Gastroesophageal sphincter (tissue), 4 donors: ENCODE measurements around the gene TNFRSF13B. TPM values are rescaled to one million over a fixed set of nuclear protein-coding genes. Genes with fewer than 3 reads are reported as not detected.
"Not testable (repeated sequence)": the region's sequence is repeated elsewhere in the genome, so short reads cannot be mapped to it uniquely, and the experiment has no call there.

ENCODE experiments used
- ATAC-seq: fragments of 150-250 bp; one replicate; pipeline ENCODE4 v1.9.1; 2016; ENCODE audit warnings: mild to moderate bottlenecking, moderate library complexity
- H3K27ac ChIP-seq, 4 donors: fragments of 200-600 bp; sonication (generic) in 3 of 4; 1 replicate in 3 of 4; 2 replicates in 1 of 4; pipeline ENCODE4 v1.5.1; 2016 to 2019
- H3K27me3 ChIP-seq: fragments of 200-600 bp; sonication (generic); one replicate; pipeline ENCODE4 v1.5.1; 2019
- H3K36me3 ChIP-seq, 2 donors: fragments of 200-600 bp; sonication (generic); one replicate each; pipeline ENCODE4 v1.5.1; 2019; ENCODE audit warnings: control low read depth in 1 of 2
- H3K4me1 ChIP-seq, 3 donors: fragments of 200-600 bp; sonication (generic); 1 replicate in 2 of 3; 2 replicates in 1 of 3; pipeline ENCODE4 v1.5.1; 2016 to 2019; ENCODE audit warnings: control low read depth in 2 of 3
- H3K4me3 ChIP-seq, 2 donors: fragments of 200-600 bp; sonication (generic); one replicate each; pipeline ENCODE4 v1.5.1; 2019; ENCODE audit warnings: mild to moderate bottlenecking in 1 of 2, moderate library complexity in 1 of 2
- H3K9me3 ChIP-seq, 3 donors: fragments of 200-600 bp; sonication (generic); one replicate each; pipeline ENCODE4 v1.5.1; 2017 to 2019; ENCODE audit warnings: control low read depth in 2 of 3
- EP300 ChIP-seq: sonication (generic); formaldehyde crosslinking; IDR thresholded peaks from one replicate; pipeline ENCODE4 v1.6.1; 2017; ENCODE audit warnings: antibody characterized with exemption, mild to moderate bottlenecking
- POLR2A ChIP-seq, 2 donors: fragments of 450-650 bp; IDR thresholded peaks; one replicate each; pipeline ENCODE4 v1.6.1; 2017; ENCODE audit warnings: antibody characterized with exemption in 2 of 2, mild to moderate bottlenecking in 2 of 2, moderate library complexity in 1 of 2
- POLR2AphosphoS5 ChIP-seq: sonication (generic); formaldehyde crosslinking; IDR thresholded peaks from one replicate; pipeline ENCODE4 v1.6.1; 2017; ENCODE audit warnings: antibody characterized with exemption
- WGBS, 2 donors: methylation state at CpG; one replicate each; pipeline ENCODE4 v1.1.5; 2018; ENCODE audit warnings: low coverage in 1 of 2; 5-methylcytosine and 5-hydroxymethylcytosine counted together
- total RNA-seq, 4 donors: library from RNA; depleted of rRNA; stranded (reverse); fragments of >200 nt; gene quantifications; one replicate each; pipeline ENCODE4 v1.1.0, GENCODE V29; 2016
- TF ChIP-seq, protein P1 (sequence below), 4 experiments: fragments of 200-600 bp in 2 of 4; fragments of 450-650 bp in 2 of 4; sonication (generic) in 1 of 4; IDR thresholded peaks; one replicate each; pipeline ENCODE4 v1.5.1; 2017 to 2019; ENCODE audit warnings: antibody characterized with exemption in 4 of 4, mild to moderate bottlenecking in 2 of 4, moderate library complexity in 2 of 4

The TNFRSF13B gene
- total RNA-seq, 4 donors from 2014 or later, result 0.81 TPM; not detected in 3

DNA sequence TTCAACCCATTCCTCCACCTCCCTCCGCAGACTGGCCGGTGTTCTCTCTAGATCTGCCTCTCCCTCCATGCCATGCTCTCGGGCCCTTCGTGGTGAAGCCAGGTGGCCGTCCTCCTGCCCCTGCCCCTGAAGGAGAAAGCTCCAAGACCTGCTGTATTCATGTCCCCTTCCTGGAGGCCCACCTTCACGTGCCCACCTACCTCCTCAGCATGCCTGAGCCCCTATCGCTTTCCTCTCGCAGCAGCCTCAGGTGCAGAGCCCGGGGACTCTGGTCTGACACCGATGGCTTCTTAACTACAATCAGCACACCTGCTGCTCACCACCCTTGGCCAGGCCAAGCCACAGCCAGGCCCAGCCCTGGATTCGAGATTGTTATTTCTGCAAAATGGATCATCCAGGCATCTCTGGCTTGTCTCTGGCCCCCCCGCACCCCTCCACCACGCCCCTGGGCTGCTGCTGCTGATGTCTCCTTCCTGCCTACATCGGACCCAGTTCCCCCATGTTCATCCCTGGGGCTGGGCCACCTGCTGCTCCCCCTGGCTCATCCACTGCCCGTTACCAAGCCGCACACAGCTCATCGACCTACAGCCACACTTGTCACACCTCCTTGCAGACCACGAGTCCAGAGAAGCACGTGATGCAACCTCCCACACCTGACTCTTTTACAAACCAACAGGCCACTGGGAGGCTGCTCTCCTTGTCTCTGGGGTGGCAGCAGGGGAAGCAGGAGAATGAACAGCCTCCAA lies 32.5 kb upstream of the TNFRSF13B start:
- no peaks in the 10 kb centered on the region for H3K9me3 ChIP-seq
- no peaks in the 10 kb centered on the region for H3K27me3 ChIP-seq
- no peak overlapping the region for H3K4me3 ChIP-seq
- H3K36me3 ChIP-seq, result no peaks in the 10 kb centered on the region
- TF ChIP-seq, protein P1, sequence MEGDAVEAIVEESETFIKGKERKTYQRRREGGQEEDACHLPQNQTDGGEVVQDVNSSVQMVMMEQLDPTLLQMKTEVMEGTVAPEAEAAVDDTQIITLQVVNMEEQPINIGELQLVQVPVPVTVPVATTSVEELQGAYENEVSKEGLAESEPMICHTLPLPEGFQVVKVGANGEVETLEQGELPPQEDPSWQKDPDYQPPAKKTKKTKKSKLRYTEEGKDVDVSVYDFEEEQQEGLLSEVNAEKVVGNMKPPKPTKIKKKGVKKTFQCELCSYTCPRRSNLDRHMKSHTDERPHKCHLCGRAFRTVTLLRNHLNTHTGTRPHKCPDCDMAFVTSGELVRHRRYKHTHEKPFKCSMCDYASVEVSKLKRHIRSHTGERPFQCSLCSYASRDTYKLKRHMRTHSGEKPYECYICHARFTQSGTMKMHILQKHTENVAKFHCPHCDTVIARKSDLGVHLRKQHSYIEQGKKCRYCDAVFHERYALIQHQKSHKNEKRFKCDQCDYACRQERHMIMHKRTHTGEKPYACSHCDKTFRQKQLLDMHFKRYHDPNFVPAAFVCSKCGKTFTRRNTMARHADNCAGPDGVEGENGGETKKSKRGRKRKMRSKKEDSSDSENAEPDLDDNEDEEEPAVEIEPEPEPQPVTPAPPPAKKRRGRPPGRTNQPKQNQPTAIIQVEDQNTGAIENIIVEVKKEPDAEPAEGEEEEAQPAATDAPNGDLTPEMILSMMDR (IDR thresholded peaks at IDR 0.05), result no peak
- TF ChIP-seq POLR2A (IDR thresholded peaks at IDR 0.05) (no peak), EP300 (no peak), POLR2AphosphoS5 (no peak)
- no peak for ATAC-seq
- 67 to 75% methylated on average over 3 to 11 of the region's 19 CpGs for WGBS, 2 donors
- peaks cover 0 to 10% (median 4%) of the 10 kb centered on the region in 3 donors for H3K4me1 ChIP-seq
- no peak overlapping the region for H3K27ac ChIP-seq

DNA sequence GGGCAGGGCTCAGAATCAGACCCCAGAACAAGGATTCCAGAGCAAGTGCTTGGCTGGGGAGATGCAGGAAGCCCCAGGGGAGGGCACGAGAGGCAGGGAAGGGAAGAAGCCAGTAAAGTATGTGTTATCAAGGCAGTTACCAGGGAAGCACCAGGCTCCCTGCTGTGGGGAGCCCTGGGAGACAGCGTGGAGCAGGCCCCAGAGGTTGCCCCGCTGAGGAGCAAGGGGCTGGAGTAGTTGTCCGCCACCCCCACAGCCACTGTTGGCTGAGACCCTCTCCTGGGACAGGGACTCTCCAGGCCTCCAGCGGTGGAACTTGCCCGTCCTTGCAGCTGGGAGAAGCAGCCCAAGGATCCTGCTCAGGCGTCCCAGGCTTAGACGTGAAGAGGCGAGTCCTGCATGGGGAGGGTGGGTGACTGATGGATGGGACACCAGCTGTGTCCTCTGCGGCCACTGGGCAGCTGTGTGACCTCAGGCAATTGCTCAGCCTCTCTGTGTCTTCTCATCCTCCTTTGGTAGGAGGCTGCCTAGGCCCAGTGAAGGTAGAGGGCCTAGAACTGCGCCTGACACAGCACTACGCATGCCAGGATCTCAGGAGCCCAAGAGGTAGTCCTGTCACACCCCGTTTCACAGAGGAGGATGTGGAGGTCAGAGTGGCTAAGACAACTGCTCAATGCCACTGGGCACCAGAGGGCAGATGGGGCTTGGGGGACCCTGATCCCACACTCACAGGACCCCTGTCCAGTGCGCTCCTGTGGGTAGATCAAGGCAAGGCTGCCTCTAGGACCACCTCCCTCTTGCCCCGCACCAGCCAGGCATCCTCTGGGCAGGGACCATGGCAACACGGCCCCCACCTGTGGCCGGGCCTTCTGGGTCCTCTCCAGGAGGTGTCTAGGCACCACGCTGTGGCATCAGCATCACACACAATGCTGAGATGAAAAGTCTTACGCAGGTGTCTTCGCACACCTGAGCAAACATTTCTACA lies 31.1 kb upstream of the TNFRSF13B start:
- ATAC-seq, H3K27ac ChIP-seq, H3K4me3 ChIP-seq, H3K36me3 ChIP-seq, H3K9me3 ChIP-seq, H3K27me3 ChIP-seq: not testable (repeated sequence)
- WGBS, 2 donors, result 82 to 90% methylated on average over 5 to 6 of the region's 20 CpGs
- peaks cover 0 to 10% (median 4%) of the 10 kb centered on the region in 3 donors for H3K4me1 ChIP-seq

DNA sequence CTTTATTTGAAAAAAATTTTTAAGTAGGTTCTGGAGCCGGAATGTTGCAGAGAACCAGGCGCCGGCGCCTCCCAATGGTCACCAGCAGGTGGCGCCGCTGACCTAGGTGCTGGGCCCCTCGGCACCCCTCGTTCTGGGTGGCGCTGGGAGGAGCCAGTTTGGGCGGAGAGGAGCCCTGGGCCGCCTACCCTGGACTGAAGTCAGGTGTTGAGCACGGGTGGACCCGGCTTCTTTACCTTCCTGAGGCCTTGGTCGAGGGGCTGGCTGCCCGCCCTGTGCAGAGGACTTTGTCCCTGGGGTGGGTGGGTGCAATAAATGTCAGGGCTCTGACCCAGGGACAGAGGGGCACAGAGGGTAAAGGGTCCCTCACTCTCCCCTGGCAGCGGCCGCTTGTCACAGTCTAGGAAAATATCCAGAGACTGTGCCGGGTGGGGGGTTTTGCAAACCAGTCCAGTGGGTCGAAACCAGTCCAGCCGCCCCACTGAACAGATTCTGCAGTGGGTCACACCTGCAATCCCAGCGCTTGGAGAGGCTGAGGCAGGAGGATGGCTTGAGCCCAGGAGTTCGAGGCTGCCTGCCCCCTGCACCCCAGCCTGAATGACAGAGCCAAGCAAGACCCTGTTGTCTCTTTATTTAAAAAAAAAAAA lies 30.1 kb upstream of the TNFRSF13B start:
- H3K36me3 ChIP-seq, result no peaks in the 10 kb centered on the region
- peaks cover 0 to 10% (median 4%) of the 10 kb centered on the region in 3 donors for H3K4me1 ChIP-seq
- WGBS, 2 donors, result 0 to 58% methylated on average over 1 to 3 of the region's 22 CpGs
- TF ChIP-seq POLR2A (IDR thresholded peaks at IDR 0.05) (no peak), EP300 (no peak), POLR2AphosphoS5 (no peak)
- TF ChIP-seq, protein P1 (IDR thresholded peaks at IDR 0.05), result peak; percentile 93 to 97 (median 96)
- ATAC-seq, result peak; percentile 84
- H3K27ac ChIP-seq, result no peak overlapping the region
- H3K27me3 ChIP-seq, result peaks cover 7% of the 10 kb centered on the region
- no peak overlapping the region for H3K4me3 ChIP-seq
- H3K9me3 ChIP-seq, result no peaks in the 10 kb centered on the region

DNA sequence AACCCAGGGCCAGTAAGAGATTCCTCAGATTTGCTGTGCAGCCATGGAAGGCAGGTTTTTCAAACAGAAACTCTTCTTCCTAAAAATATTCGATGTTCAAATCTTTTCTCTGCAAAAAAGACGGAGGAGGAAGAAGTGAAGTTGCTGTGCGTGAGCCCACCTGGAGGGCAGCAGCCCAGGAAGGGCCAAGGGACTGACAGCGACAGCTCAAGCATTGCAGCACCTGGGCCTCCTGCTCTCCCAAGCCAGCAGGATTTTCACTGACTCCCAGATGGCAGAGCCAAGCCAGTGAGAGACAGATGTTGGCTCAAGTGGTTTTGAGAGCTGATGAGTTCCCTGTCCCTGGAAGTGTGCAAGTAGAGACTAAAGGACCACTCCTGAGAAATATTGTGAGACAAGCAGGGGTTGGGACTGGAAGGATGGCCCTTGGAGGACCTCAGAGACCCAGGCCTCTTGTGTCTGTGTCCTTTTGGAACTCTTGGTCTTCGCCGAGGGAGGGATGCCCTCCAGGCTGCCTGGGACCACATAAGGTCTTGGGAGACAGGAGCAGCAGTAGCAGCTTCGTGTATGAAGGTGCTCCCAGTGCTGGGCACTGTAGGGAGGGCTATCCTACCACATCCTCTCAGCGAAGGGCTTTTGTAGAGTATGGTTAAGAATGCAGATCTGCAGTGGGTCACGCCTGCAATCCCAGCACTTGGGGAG lies 29.3 kb upstream of the TNFRSF13B start:
- H3K9me3 ChIP-seq, result no peaks in the 10 kb centered on the region
- no peak overlapping the region for H3K27ac ChIP-seq
- TF ChIP-seq POLR2A (IDR thresholded peaks at IDR 0.05) (no peak), POLR2AphosphoS5 (no peak), EP300 (no peak)
- TF ChIP-seq, protein P1 (IDR thresholded peaks at IDR 0.05), result no peak
- H3K4me3 ChIP-seq, result no peak overlapping the region
- ATAC-seq, result no peak
- H3K4me1 ChIP-seq, result peaks cover 0 to 10% (median 4%) of the 10 kb centered on the region in 3 donors
- WGBS, 2 donors, result 83 to 93% methylated on average over 1 to 2 of the region's 9 CpGs
- H3K36me3 ChIP-seq, result no peaks in the 10 kb centered on the region
- peaks cover 7% of the 10 kb centered on the region for H3K27me3 ChIP-seq
